KMS-11 (cell line): Measurements from ENCODE around the gene LINGO1.

Source experiments
- H2AFZ ChIP-seq: fragments of 200-600 bp; sonication (generic); 2 replicates; pipeline ENCODE4 v1.6.1; 2016; ENCODE audit warnings: antibody characterized with exemption, mixed run types, low read depth
- H3K27ac ChIP-seq: fragments of 200-600 bp; sonication (generic); 2 replicates; pipeline ENCODE4 v1.6.1; 2016; ENCODE audit warnings: mild to moderate bottlenecking, mixed run types
- H3K27me3 ChIP-seq: fragments of 200-600 bp; sonication (generic); 2 replicates; pipeline ENCODE4 v1.6.1; 2017; ENCODE audit warnings: mild to moderate bottlenecking, low read depth, mixed run types, moderate library complexity; ENCODE audit not compliant: insufficient read depth
- H3K36me3 ChIP-seq: fragments of 200-600 bp; sonication (generic); 2 replicates; pipeline ENCODE4 v1.6.1; 2017; ENCODE audit warnings: mild to moderate bottlenecking, mixed run types; ENCODE audit not compliant: insufficient read depth
- H3K4me1 ChIP-seq: fragments of 200-600 bp; sonication (generic); 2 replicates; pipeline ENCODE4 v1.6.1; 2016; ENCODE audit warnings: mild to moderate bottlenecking, low read depth, mixed run types; ENCODE audit not compliant: poor library complexity, severe bottlenecking
- H3K4me2 ChIP-seq: fragments of 200-600 bp; sonication (generic); 2 replicates; pipeline ENCODE4 v1.7.0; 2016; ENCODE audit warnings: mild to moderate bottlenecking, mixed run types
- H3K4me3 ChIP-seq: fragments of 200-600 bp; sonication (generic); IDR thresholded peaks from 2 replicates; pipeline ENCODE4 v1.6.1; 2017; ENCODE audit warnings: low read depth, low read length, mixed read lengths; ENCODE audit not compliant: insufficient read depth
- H3K79me2 ChIP-seq: fragments of 200-600 bp; sonication (generic); 2 replicates; pipeline ENCODE4 v1.6.1; 2016; ENCODE audit warnings: low read depth, mixed run types; ENCODE audit not compliant: insufficient read depth
- H3K9ac ChIP-seq: fragments of 200-600 bp; sonication (generic); 2 replicates; pipeline ENCODE4 v1.6.1; 2016; ENCODE audit warnings: mild to moderate bottlenecking, mixed run types
- H4K20me1 ChIP-seq: fragments of 200-600 bp; sonication (generic); 2 replicates; pipeline ENCODE4 v1.6.1; 2016; ENCODE audit warnings: mild to moderate bottlenecking, mixed run types; ENCODE audit not compliant: insufficient read depth
- CTCF ChIP-seq: fragments of 200-600 bp; sonication (generic); conservative IDR thresholded peaks from 2 replicates; pipeline ENCODE4 v1.6.1; 2017; ENCODE audit warnings: low read depth, mild to moderate bottlenecking, antibody characterized with exemption, low read length, moderate library complexity, mixed read lengths

The LINGO1 gene

GRCh38 chr15:77643764-77644163 is 11.1 kb upstream of the LINGO1 start:
- no peaks in the 10 kb centered on the region for H4K20me1 ChIP-seq
- H3K27ac ChIP-seq = no peak overlapping the region
- H3K4me1 ChIP-seq = no peaks in the 10 kb centered on the region
- no peak overlapping the region for H2AFZ ChIP-seq
- H3K79me2 ChIP-seq = no peaks in the 10 kb centered on the region
- H3K4me3 ChIP-seq = no peak overlapping the region
- TF ChIP-seq CTCF = no peak
- H3K4me2 ChIP-seq = no peak overlapping the region
- H3K9ac ChIP-seq = no peak overlapping the region
- H3K36me3 ChIP-seq = no peaks in the 10 kb centered on the region
- H3K27me3 ChIP-seq = peaks cover 70% of the 10 kb centered on the region; the same call in 1 of the 2 replicates

- TF ChIP-seq CTCF = no peak
- no peaks in the 10 kb centered on the region for H3K4me1 ChIP-seq
- H3K9ac ChIP-seq = no peak overlapping the region
- no peaks in the 10 kb centered on the region for H3K79me2 ChIP-seq
- H3K27ac ChIP-seq = no peak overlapping the region
- no peaks in the 10 kb centered on the region for H3K36me3 ChIP-seq
- H3K27me3 ChIP-seq = peaks cover 74% of the 10 kb centered on the region; the same call in 1 of the 2 replicates
- no peak overlapping the region for H3K4me3 ChIP-seq
- H2AFZ ChIP-seq = no peak overlapping the region
- H4K20me1 ChIP-seq = no peaks in the 10 kb centered on the region
- no peak overlapping the region for H3K4me2 ChIP-seq
Measured at GRCh38 chr15:77642793-77643430, 10.2 kb upstream of the LINGO1 start.

GRCh38 chr15:77641999-77642398 is 9.3 kb upstream of the LINGO1 start:
- no peak overlapping the region for H3K4me3 ChIP-seq
- no peak for TF ChIP-seq CTCF
- H2AFZ ChIP-seq = no peak overlapping the region
- no peak overlapping the region for H3K9ac ChIP-seq
- no peak overlapping the region for H3K4me2 ChIP-seq
- H3K27me3 ChIP-seq = peaks cover 75% of the 10 kb centered on the region; the same call in 1 of the 2 replicates
- H4K20me1 ChIP-seq = no peaks in the 10 kb centered on the region
- no peaks in the 10 kb centered on the region for H3K4me1 ChIP-seq
- no peaks in the 10 kb centered on the region for H3K79me2 ChIP-seq
- no peaks in the 10 kb centered on the region for H3K36me3 ChIP-seq
- no peak overlapping the region for H3K27ac ChIP-seq

- no peak for TF ChIP-seq CTCF
- H2AFZ ChIP-seq = no peak overlapping the region
Measured at GRCh38 chr15:77640615-77641014, 7.9 kb upstream of the LINGO1 start.

More at GRCh38 chr15:77640615-77641014, 7.9 kb upstream of the LINGO1 start:
- no peak overlapping the region for H3K4me3 ChIP-seq
- H3K27me3 ChIP-seq = peaks cover 81% of the 10 kb centered on the region
- H3K27ac ChIP-seq = no peak overlapping the region
- no peaks in the 10 kb centered on the region for H3K79me2 ChIP-seq
- no peak overlapping the region for H3K9ac ChIP-seq
- no peaks in the 10 kb centered on the region for H3K36me3 ChIP-seq
- no peak overlapping the region for H3K4me2 ChIP-seq
- H3K4me1 ChIP-seq = no peaks in the 10 kb centered on the region
- no peaks in the 10 kb centered on the region for H4K20me1 ChIP-seq
